GM12891 (cell line): ENCODE data around the gene PSMB10. TPM values are rescaled to one million over a fixed set of nuclear protein-coding genes. Genes with fewer than 3 reads are reported as not detected.
"Not testable (repeated sequence)": the region's sequence is repeated elsewhere in the genome, so short reads cannot be mapped to it uniquely, and the experiment has no call there.

Experiments used
- DNase-seq: peaks from one replicate; pipeline ENCODE4 v3.0.0; 2011; ENCODE audit warnings: low spot score; ENCODE audit not compliant: insufficient read length
- FAIRE-seq: peaks from 2 replicates; lab custom pipeline; 2011; peaks lifted over from hg19 to GRCh38; lab: Jason Lieb, UNC
- PAX5 ChIP-seq: IDR thresholded peaks from 2 replicates; pipeline ENCODE4 v1.6.1; 2011; ENCODE audit warnings: low read length, moderate library complexity, mild to moderate bottlenecking; ENCODE audit not compliant: insufficient read depth, severe bottlenecking
- POLR2A ChIP-seq: IDR thresholded peaks from 2 replicates; pipeline ENCODE4 v1.6.1; 2011; ENCODE audit warnings: low read depth, low read length, control low read depth
- POLR2AphosphoS5 ChIP-seq: IDR thresholded peaks from 2 replicates; pipeline ENCODE4 v1.6.1; 2011; ENCODE audit warnings: low read depth, low read length, control low read depth
- POU2F2 ChIP-seq: IDR thresholded peaks from 2 replicates; pipeline ENCODE4 v1.6.1; 2011; ENCODE audit warnings: low read depth, mild to moderate bottlenecking, control low read depth, low read length, moderate library complexity
- SPI1 ChIP-seq: IDR thresholded peaks from 2 replicates; pipeline ENCODE4 v1.6.1; 2011; ENCODE audit warnings: low read depth, low read length, control low read depth
- TAF1 ChIP-seq: IDR thresholded peaks from 2 replicates; pipeline ENCODE4 v1.6.1; 2011; ENCODE audit warnings: low read depth, low read length, control low read depth
- polyA plus RNA-seq: library from polyadenylated mRNA; unstranded; fragments of >200 nt; gene quantifications from one replicate; pipeline ENCODE4 v1.2.1, GENCODE V29; 2012; ENCODE audit warnings: low read depth, missing spikeins, inconsistent platforms; ENCODE audit not compliant: missing spikeins

Gene PSMB10
- 205 TPM for polyA plus RNA-seq

DNA sequence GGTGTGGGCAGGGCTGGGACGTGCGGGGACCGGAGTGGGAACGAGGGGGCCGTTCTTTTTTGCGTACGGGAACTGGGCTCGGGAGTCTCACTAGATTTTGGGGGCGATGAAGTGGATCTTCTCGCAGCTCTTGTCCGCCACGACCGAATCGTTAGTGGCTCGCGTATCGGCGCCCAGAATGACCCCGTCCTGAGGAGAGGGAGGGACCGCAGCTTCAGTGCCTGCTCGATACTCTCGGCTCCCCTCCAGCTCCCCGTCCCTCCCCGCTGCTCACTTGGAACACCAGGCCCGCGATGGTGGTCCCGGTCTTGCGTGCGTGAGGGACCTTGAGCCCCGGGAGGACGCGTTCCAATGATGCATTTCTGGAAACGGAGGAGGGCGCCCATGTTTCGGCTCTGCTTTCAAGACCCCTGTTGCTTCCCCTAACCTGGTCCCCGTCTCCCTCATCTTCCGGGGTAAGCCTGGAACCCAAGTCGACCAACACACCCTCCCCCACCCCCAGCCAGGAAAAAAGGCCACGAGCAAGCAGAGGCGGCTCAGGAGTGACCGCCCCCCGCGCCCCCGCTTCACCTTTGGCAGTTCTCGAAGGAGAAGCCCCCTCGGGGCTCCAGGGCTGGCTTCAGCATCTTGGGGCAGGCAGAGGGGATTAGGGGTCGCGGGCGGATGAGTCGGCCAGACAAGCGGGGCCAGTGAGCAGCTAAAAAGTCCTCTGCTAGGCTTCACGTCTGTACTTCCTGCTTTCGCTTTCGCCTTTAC lies at the start of gene PSMB10:
Gene PSMB10 (minus strand): TSS at position 727 of the 756 bp plus-strand sequence. CDS start 101 bp downstream, at position 626.
- FAIRE-seq (peak; percentile 89), DNase-seq (no peak)
- peak; percentile 69 for TF ChIP-seq POLR2AphosphoS5
- no peak; the same call in 1 of the 2 replicates for TF ChIP-seq SPI1
- TF ChIP-seq PAX5, result peak; percentile 6
- TF ChIP-seq POLR2A, result peak; percentile 70
- peak; percentile 46; the same call in 1 of the 2 replicates for TF ChIP-seq POU2F2
- peak; percentile 37; the same call in 1 of the 2 replicates for TF ChIP-seq TAF1

DNA sequence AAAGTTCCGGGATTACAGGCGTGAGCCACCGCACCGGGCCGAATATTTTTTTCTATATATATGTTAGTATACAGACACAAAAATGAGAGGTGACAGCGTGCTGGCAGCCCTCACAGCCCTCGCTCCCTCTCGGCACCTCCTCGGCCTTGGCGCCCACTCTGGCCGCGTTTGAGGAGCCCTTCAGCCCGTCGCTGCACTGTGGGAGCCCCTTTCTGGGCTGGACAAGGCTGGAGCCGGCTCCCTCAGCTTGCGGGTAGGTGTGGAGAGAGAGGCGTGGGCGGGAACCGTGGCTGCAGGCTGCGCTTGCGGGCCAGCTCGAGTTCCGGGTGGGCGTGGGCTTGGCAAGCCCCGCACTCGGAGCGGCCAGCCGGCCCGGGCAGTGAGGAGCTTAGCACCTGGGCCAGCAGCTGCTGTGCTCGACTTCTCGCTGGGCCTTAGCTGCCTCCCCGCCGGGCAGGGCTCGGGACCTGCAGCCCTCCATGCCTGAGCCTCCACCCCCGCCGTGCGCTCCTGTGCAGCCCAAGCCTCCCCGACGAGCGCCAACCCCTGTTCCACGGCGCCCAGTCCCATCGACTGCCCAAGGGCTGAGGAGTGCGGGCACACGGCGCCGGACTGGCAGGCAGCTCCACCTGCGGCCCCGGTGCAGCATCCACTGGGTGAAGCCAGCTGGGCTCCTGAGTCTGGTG lies 45.5 kb upstream of the PSMB10 start:
- TF ChIP-seq POLR2A (no peak), POU2F2 (no peak), TAF1 (no peak), PAX5 (no peak), POLR2AphosphoS5 (no peak), SPI1 (no peak)
- FAIRE-seq, result no peak
- no peak for DNase-seq

DNA sequence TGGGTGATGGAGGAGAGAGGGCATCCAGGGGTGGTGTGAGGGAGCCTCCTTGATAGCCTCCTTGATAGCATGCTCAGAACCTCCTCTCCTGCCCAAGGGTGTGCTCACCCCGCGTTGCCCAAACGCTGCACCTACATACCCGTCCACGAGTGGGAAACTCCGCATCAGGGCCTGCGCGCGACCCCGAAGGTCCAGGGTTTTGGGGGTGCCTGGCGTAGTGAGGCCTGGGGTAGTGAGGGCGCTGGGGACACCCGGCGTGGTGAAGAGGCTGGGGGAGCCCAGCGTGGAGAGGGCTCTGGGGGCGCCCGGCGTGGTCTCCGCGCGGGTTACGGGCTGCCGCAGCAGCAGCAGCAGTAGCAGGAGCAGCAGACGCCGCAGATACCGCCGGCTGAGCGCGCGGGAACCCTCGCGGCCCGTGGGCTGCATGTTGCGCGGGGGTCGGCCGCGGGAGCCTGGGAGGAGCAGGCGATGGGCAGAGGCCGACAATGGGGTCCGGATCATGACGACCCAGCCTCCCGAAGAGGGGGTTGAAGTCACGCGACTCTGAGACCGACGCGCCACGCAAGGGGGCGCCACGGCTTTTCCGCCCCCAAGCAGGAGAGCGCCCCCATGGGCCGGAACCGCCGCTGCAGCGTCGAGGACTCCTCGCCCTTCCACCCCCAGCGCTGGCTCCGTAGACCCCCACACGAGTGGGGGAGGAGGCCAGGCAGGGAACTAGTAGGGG lies 43.5 kb upstream of the PSMB10 start, which contains the start of gene DPEP3:
Gene DPEP3 (minus strand): TSS at position 545 of the 724 bp plus-strand sequence. CDS start 119 bp downstream, at position 426.
- TF ChIP-seq POLR2AphosphoS5, result no peak
- no peak for TF ChIP-seq TAF1
- no peak for TF ChIP-seq SPI1
- TF ChIP-seq PAX5, result no peak
- TF ChIP-seq POU2F2, result no peak
- no peak for TF ChIP-seq POLR2A
- FAIRE-seq, result no peak
- DNase-seq, result no peak

DNA sequence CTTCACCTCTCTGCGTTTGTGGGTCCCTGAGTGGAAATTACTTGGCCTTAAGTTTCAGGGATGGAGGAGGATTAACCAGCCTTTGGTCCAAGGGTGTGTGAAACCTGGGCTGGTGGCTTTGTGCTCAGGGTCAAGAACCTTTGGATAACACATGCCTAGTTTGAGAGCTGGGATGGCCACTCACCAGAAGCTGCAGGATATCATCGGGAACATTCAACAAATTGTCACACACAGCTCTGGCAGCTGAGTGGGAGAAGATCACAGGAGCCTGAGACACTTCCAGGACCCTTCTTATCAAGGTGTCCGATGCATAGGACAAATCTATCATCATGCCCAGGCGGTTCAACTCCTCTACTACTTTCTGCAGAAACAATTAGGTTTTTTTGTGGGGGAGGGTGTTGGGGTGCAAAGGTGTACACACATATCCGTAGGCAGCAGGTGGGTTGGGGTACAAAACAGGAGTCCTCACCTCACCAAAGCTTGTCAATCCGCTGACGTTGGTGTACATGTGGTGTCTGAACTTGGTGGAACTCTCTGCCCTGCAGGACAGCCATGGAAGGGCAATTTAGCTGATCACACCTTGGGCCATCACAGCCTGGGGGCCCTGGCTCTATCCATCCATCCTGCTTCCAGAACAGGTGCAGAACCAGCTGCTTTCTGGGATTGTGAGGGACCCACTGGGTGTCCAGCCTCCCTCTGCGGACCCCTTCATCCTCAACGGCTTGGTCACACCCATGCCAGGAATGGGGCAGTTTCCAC lies 41.0 kb upstream of the PSMB10 start:
- FAIRE-seq (no peak), DNase-seq (no peak)
- TF ChIP-seq POU2F2 (no peak), SPI1 (no peak), PAX5 (no peak), POLR2A (no peak), TAF1 (no peak), POLR2AphosphoS5 (no peak)

DNA sequence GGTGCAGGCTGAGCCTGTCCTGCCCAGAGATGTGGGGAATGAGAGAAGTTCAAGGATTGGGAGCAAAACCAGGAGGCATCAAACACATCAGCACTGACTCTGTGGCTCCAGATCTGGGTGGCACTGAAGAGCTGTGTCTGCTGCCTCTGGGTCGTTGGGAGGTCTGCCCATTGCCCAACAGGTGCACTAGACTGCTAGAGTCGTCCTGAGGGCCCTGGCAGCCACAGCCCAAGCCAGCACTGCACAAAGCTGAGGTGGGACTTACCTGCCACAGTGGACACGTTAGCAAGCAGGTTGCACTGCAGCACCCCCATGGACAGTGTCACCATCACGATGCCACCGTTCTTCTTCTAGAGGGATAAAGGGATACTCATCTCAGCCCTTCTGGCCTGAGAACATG lies 40.4 kb upstream of the PSMB10 start:
- no peak for TF ChIP-seq POU2F2
- TF ChIP-seq POLR2A, result no peak
- no peak for TF ChIP-seq PAX5
- TF ChIP-seq POLR2AphosphoS5, result no peak
- TF ChIP-seq SPI1, result no peak
- no peak for TF ChIP-seq TAF1
- DNase-seq (no peak), FAIRE-seq (no peak)

DNA sequence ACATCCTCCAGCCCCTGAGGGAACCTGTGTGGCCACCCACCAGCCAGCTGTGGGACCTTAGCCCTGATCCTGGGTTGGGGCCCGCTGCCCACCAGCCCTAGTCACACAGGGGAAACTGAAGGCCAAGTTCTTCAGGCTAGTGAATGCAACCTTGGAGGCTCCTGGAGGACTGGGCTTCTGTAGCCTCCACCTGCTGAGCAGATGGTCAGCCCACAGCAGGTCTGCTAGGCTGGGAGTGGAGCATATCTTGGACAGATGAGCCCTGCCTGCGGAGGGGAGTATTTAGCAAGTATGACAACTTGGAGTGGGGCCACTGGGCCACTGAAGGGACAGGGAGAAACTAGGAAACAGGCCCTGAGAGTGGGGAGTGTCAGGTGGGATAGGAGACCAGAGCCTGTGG lies 39.6 kb upstream of the PSMB10 start:
- DNase-seq (no peak), FAIRE-seq (no peak)
- TF ChIP-seq POU2F2, result no peak
- TF ChIP-seq POLR2A, result no peak
- TF ChIP-seq POLR2AphosphoS5, result no peak

DNA sequence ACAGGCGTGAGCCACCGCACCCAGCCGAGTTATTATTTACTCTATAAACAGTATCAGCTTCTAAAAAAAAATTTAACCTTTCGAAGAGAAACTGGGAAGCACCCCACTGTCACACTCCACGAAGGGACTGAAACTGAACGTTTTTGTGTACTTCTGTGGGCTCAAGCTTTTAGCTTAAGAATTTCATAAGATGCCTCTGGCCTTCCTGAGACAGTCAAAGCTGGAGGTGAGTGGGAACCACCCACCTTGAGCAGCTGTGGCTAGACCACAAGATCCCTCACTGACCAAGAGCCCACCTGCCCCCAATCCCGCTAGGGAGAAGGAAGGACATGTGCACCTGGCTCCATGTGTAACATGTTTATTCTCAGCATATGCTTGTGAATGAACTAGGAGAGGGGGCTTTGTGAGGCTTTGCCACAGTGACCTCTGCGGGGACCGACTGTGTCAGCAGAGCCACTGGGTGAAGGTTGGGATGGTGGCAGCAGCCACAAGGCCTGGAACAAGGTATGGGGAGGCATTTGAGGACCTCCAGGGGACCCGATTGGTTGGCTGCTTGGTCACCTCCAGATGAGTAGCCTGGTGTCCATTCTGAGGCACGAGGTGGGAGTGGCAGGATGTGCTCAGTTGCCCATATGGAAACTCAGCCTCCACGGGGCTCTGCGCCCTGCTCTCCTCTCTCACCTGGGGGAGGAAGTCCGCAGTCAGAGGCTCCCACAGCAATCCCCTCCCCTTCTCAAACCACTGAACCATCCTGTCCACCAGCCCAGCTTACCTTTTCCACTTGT lies 38.9 kb upstream of the PSMB10 start:
- TF ChIP-seq POLR2AphosphoS5 (no peak), TAF1 (no peak), SPI1 (peak; percentile 28; the same call in 1 of the 2 replicates), PAX5 (no peak)
- DNase-seq, result no peak
- no peak for FAIRE-seq

DNA sequence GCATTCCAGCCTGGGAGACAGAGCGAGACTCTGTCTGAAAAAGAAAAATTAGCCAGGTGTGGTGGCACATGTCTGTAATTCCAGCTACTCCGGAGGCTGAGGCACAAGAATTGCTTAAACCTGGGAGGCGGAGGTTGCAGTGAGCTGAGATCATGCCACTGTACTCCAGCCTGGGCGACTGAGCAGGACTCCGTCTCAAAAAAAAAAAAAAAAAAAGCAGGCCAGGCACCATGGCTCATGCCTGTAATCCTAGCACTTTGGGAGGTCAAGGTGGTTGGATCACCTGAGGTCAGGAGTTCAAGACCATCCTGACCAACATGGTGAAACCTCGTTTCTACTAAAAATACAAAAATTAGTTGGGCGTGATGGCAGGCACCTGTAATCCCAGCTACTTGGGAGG lies 35.6 kb upstream of the PSMB10 start:
- not testable (repeated sequence) for DNase-seq, FAIRE-seq
